NB4 (cell line): ENCODE data around the gene PDC.

ENCODE experiments used
- DNase-seq: peaks from one replicate; pipeline ENCODE4 v3.0.0; 2010; ENCODE audit warnings: low read depth
- H3K4me3 ChIP-seq: one replicate; pipeline ENCODE4 v1.5.1; 2011; ENCODE audit warnings: mild to moderate bottlenecking, low read depth, low read length, moderate library complexity
- CTCF ChIP-seq: IDR thresholded peaks from one replicate; pipeline ENCODE4 v1.5.1; 2012; ENCODE audit warnings: low read depth, low read length
- MAX ChIP-seq: IDR thresholded peaks from 2 replicates; pipeline ENCODE4 v1.6.1; 2011; ENCODE audit warnings: low read depth, low read length
- MYC ChIP-seq: IDR thresholded peaks from 2 replicates; pipeline ENCODE4 v1.6.1; 2011; ENCODE audit warnings: low read depth, low read length
- POLR2A ChIP-seq: IDR thresholded peaks from 2 replicates; pipeline ENCODE4 v1.6.1; 2011; ENCODE audit warnings: mild to moderate bottlenecking; ENCODE audit not compliant: insufficient read length; ENCODE audit errors: extremely low read depth

Gene PDC

GRCh38 chr1:186442651-186443375 is 18.1 kb downstream of the PDC start:
- peak; percentile 68 for DNase-seq
- 0 out of 2 replicates have a peak, but pooled peaks have one; percentile 19 for TF ChIP-seq MYC
- no peak for TF ChIP-seq POLR2A
- H3K4me3 ChIP-seq: no peak overlapping the region

GRCh38 chr1:186440584-186440983 is 20.3 kb downstream of the PDC start:
- DNase-seq: no peak
- TF ChIP-seq POLR2A (no peak), CTCF (no peak), MAX (no peak), MYC (no peak)
- H3K4me3 ChIP-seq: no peak overlapping the region

- no peak overlapping the region for H3K4me3 ChIP-seq
- DNase-seq: no peak
- no peak for TF ChIP-seq POLR2A
- no peak for TF ChIP-seq CTCF
- TF ChIP-seq MYC: no peak
- TF ChIP-seq MAX: no peak
Observed at GRCh38 chr1:186438567-186438966, 22.3 kb downstream of the PDC start.

GRCh38 chr1:186435336-186435735 is 25.6 kb downstream of the PDC start:
- DNase-seq: peak; percentile 55
- no peak overlapping the region for H3K4me3 ChIP-seq
- TF ChIP-seq POLR2A (no peak), MYC (no peak), MAX (no peak), CTCF (no peak)

- no peak overlapping the region for H3K4me3 ChIP-seq
- no peak for TF ChIP-seq POLR2A
- no peak for TF ChIP-seq CTCF
- no peak for TF ChIP-seq MAX
- TF ChIP-seq MYC: no peak
Observed at GRCh38 chr1:186429017-186429416, 31.9 kb downstream of the PDC start.

GRCh38 chr1:186426118-186426517 is 34.8 kb downstream of the PDC start:
- no peak overlapping the region for H3K4me3 ChIP-seq
- DNase-seq: no peak
- TF ChIP-seq MAX (no peak), MYC (no peak), CTCF (no peak), POLR2A (no peak)

More at GRCh38 chr1:186429017-186429416, 31.9 kb downstream of the PDC start:
- peak; percentile 3 for DNase-seq
